Femur (tissue), 1 donor: Measurements from ENCODE around the gene DPP6.
A peak's percentile ranks its signal among the peaks of the same experiment; 100 is the strongest.

Source experiments
- DNase-seq: peaks from one replicate; pipeline ENCODE4 v3.0.0-alpha.2; 2017

Gene DPP6

DNA sequence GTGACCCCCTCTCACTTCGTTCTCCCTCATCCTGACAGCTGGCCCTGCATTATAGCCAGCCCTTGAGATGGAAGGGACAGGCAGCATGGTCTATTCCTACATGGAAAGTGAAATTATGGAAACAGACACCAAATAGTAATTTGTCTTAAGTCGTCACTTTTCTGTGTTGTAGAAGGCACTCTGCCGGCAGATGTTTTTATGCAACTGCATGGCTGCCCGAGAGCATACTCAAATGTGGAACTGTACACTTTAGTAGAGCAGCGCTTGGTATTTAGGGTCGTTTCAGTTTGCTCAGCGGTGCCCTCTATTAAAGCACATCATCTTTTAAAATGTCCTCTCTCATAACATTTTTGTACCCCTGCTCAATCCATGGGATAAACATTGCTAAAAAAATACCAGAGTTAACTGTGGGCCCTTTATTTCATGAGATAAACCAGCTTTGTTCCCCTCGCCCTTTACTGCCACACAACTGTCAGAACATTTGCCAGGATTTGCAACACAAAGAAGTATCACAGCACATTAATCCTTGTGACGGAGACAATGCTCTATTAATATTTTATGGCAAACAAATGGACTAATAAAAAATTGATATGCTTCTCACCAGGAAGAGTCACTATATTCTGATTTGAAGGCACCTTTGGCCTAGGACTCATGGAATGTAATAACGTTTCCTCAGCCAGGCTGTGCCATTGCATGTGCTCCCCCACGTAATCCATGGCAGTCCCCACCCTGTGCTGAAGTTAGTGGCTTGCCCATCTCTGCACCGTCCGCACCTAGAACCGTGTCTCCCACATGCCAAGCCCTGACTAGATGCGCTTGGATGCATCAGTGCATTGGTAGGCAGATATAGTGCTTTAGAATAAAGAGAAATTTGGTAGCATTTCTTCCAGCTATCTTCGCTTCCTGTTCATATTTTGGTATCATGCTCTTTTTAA lies 729.4 kb downstream of the DPP6 start:
- DNase-seq = no peak

DNA sequence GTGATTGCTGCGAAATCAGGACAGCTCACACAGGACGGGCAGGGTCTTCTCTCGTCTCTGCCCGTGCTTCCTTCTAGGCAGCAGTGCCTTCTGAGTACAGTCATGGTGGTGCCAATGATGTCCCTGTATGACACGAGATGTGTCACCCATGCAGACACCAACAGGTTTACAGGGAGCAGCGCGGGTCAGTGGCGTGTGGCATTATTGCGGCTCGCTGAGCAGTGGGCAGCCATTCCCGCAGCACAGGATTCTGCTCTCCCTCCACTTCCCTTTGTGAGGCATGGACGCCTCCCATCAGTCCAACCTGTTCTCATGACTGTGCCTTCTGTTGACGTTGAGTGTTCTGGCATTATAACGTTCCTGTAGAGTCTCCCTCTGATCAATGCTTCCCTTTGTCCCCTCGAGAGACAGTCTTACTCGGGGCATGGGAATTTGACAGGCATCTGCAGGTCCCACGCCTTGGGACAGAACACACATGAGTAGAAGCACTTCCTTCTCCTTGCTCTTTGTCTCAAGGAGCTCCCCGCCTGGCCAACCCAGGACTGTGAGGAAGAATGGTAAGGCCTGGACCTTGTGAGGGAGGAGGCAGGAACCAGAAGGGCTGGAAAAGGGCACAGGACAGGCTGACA lies 731.2 kb downstream of the DPP6 start:
- DNase-seq = no peak

DNA sequence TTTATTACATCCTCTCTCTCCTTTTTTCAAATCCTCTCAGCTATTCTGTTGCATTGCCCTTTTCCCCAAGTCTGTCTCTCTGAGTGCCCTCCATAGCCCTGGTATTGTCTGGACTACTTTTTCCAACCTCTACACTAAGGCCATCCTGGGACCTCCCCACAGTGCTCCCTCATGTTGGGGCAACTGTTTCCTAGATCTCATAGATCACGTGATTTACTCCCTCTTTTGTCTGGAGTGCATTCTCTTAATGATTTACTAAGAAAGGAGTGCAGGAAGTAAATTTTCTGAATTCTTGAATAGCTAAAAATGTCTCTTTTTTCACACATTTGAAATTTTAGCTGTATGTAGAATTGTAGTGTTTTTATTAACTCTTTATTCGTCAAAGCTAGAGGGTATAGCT lies 733.7 kb downstream of the DPP6 start:
- no peak for DNase-seq

DNA sequence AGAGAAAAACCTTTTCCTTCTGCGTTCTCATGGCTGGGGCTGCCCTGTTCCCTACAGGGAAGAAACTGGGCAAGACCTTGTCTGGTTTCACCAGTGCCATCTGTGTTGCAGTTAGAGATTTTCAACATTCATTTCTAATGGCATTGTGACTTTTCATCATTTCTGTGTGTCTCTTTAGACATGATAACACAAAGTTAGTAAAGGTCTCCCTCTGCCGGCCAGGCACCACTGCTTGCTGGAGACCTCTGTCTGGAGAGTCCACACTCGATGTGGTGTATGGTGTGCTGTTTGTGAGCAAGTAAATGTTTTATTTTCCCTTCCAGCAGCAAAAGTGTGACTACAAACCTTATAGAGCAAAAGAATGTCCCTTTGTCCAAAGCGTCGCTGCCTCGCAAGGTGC lies 737.2 kb downstream of the DPP6 start:
- DNase-seq = peak; percentile 30

DNA sequence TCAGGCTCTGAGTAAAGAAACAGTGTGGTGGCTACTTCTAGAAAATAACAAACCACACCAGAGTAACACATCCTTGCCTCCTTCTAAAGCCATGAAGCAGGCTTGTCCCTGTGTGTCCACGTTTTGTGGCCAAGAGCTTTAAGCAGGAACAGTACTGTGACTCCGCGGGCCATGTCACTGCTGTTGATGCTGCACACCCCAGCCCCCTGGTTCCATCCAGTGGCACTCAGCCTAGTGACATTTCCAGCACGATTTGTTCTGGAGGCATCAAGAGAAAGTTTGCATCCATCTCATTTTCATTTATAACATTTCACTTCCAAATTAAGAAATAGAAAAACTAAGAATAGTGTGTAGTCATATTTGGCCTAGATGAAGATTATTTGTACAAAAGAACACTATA lies 739.4 kb downstream of the DPP6 start:
- no peak for DNase-seq

DNA sequence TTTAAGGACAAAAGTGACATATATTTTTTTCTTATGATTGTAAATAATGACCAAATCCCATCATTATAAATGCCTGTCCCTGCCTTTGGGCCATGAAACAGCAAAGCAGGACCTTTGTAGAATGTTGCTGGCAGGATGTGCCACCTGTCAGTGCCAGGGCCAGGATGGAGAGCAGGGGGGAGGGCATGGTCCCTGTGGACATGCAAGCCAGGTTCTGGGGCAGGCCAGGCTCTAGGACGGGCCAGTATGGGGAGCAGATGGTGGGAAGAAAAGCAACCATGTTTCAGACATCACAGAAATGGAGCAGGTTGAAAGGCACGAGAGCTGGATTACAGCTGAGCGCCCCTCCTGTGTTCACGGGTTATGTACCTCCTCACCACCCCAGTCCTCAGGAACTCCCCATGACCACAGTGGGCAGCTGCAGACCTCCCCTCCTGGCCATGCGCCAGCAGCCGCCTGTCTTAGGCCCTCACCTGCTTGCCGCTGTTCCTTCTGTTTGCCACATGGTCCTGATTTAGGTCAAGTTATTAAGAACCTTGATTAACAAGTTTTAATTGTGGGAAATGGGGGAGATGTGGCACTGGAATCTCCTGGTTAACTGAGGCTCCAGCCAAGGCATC lies 740.3 kb downstream of the DPP6 start:
- DNase-seq = no peak

DNA sequence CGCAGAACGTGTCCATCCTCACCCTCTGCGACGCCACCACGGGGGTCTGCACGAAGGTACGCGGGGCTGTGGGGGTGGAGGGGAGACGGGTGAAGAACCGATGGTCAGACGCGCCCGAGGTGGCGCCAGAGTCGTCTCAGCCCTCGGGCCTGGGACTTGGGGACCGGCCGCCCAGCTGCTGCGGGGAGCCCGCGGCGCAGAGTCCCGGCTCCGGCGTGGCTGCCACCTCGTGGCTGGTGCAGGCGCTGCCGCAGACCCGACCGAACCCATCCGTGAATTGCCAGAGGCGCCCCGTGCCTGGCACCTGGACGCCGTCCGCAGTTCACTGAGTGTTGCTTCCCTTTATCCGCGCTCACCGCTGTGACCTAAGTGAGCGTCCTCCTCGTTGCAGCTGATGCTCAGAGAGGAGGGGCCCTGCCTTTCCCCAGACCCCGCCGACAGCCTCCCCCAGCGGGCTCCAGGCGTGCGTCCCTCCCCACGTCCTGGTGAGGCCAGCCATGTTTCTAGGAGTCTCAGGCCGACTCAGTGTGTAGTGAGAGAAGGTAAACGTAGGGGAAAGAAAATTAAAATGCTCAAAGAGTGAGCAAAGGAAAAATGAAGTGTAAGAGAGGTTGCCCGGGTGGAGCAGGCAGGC lies 742.1 kb downstream of the DPP6 start:
- DNase-seq = no peak

DNA sequence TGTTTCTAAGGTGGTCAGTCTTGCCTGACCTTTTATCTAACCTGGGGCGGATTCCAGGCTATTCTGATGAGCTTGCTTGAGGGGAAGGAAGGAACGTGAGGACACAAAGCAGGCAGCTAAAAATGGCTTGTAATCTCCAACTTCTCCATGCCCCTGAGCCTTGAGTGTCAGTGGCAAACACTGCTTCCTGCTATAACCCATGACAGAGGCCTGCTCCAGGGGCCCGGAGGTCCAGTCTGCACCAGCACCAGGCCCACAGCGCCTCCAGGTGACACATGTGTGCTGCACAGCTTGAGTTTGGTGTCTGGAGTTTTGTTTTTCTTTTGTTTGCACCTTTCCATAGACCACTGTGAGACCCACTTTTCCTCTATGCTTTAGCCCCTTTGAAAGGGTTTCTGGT lies 742.8 kb downstream of the DPP6 start:
- DNase-seq = no peak

DNA sequence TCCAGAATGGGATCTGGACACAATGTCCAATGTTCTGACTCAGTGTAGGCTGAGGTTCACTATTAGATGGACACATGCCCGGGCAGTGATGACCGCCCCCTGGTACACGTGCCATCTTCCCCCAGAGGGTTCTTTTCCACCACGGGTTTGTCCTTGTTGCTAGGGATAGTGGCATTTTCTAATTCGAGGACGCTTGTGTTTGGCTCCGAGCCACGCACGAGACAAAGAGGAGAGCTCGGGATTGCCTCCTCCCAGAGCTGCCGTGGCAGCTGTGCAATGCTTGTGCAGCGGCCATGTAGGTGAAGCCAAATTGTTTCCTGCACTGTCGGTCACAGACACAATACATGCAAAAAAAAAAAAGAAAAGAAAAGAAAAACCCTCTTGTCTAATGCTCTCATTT lies 743.2 kb downstream of the DPP6 start:
- DNase-seq = no peak

DNA sequence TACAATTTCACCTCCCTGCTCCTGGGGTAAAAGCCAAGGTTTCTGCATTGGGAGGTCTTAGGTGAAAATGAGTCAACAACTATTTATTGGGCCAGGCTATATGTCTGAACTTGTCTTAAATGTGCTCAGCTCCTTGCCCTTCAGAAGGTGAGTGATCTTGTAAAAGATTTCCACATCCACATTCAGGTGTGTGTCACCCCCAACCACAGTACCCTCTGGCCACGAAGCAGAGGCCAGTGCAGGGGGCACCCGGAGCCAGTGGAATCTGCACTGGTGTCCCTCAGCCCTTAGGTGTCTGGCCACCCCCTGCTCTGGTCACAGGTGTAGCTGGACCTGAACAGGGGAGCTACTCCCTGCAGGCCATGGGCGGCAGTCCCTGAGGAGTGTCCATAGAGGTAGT lies 752.3 kb downstream of the DPP6 start:
- DNase-seq = no peak

DNA sequence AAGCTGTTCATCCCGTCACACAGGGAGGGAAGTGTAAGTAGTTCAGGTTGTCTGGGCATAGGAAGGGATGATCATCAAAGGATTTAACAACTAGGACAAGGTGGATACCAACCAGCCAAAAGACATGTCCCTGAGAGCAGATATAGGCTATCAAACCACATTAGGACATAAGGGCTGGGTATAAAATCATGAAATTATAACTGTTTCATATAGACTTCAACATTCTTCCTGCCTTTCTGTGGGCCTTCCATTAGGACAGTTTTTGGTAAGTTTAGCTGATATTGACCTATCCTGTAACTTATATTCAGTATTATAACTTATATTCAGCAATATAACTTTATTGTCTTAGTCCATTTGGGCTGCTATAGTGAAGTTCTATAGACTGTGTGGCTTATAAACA lies 759.8 kb downstream of the DPP6 start:
- no peak for DNase-seq

DNA sequence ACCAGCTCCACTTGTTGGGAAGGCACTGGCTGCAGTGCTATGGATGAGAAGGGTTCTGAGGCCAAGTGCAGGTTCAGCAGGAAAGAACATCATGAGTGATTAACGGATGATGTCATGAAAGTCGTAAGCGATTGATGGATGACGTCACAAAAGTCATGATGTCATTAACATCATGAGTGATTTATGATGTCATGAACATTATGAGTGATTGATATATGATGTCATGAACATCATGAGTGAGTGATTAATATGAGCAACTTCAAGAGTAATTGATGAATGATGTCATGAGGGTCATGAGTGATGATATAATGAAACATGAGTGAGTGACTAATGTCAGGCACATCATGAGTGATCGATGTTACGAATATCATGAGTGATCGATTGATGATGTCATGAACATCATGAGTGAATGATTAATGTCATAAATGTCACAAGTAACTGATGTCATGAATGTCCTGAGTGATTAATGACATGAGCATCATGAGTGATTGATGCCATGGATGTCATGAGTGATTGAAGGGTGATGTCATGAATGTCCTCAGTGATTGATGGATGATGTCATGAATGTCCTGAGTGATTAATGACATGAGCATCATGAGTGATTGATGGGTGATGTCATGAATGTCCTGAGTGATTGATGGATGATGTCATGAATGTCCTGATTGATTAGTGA lies 765.2 kb downstream of the DPP6 start:
- no peak for DNase-seq

DNA sequence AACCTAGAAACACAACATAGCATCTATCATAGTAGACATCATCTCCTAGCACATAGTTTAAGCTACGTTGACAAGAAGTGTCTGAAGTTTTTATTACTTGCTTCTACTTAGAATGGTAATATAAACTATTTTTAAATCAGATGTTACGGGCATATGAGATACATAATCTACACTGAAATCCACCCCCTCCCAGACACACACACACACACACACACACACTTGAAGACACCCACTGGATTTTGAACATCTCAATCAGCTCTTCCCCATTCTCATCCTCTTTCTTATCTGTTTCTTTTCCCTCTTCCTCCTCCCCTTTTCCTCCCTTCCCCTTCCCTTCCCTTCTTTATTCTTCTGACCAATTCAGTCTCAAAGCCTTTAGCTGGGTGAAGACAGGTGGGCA lies 774.8 kb downstream of the DPP6 start:
- DNase-seq = no peak

DNA sequence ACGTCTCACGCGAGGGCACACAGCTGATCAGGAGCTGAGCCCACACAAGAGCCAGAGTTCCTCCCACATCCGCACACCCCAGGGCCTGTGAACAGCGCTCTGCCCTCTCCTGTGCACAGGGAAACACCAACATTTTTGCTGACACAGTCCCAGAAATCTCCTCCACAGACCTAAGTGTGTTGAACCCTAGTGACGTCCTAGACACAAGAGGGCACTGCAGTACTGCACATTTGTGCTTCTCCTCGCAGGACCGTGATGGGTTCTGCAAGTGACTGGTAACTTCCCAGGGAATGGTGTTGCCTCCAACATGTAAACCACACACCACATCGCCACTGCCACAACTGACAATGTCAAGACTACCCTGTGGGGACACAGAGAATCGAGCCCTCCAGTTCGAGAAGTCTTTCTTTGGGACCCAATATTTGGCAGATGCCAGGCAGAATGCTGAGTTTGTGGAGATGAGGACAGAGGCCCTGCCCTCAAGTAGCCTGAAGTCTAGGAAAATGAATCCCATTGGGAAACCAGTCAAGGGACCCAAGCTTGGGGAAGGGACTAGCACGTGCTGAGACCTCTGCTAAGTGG lies 780.5 kb downstream of the DPP6 start:
- DNase-seq = no peak

DNA sequence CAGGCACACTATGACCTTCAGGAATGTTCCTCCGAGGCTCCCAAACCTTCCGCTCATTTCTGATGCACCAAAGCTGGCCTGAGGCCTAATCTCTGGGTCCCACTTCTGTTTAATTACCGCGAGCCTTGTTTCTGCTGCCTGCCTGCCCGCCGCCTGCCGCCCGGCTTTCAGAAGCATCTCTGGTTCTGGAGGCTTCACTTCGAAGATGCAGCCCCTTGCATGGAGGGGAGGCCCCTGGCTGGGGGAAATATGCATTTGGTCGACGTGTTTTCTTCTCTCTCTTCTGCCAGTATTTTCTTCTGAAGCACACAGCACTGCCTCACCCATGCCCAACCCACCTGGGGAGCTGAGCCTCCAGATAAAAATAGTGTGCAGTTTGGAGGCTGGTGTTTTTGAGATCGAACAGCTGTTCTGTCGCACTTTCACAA lies 783.8 kb downstream of the DPP6 start:
- no peak for DNase-seq

DNA sequence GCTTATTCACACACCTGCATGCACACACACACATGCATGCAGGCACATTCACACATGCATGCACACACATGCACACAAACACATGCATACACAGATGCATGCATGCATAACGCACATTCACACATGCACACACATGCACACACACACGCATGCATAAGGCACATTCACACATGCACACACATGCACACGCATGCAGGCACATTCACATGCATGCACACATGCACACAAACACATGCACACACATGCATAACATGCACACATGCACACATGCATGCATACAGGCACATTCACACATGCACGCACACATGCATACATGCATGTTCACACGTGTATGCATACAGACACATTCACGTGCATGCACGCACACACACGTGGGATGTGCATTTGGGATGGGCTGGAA lies 784.9 kb downstream of the DPP6 start:
- no peak for DNase-seq

DNA sequence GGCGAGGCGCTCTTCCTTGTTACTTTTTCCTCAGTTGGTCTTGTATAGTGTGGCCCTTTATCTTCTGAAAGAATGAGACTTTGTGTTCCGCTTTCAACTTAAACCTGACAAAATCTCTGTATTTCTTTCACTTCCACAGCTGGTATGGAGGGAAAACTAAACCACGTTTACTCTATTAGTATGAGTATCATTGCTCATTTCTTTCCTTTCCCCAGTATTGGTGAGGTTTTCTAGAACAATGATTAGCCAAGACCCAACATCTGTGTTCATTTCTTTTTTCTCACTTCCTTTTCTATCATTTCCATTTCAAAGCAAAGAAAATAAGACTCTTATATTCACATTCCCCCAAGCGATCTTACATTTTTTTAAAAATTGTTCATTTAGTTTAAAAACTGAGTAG lies 785.4 kb downstream of the DPP6 start:
- no peak for DNase-seq

DNA sequence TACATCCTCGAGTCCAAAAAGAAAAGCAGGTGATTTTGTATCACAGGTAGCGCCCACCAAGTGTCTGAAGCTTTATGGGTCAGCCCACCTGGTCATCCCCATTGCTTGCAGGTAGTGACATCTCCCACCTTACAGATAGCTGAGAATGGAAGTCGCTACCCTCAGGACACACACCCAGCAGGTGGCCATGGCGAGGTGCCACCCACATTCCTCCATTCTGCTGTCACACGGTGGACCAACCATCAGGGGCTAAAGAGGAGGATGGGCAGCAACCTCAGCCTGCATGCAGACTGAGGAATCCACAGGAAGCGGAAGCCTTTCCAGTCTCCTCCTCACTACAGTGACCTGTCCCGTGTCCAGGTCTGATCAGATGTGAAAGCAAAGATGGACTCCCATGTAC lies 787.9 kb downstream of the DPP6 start:
- no peak for DNase-seq

DNA sequence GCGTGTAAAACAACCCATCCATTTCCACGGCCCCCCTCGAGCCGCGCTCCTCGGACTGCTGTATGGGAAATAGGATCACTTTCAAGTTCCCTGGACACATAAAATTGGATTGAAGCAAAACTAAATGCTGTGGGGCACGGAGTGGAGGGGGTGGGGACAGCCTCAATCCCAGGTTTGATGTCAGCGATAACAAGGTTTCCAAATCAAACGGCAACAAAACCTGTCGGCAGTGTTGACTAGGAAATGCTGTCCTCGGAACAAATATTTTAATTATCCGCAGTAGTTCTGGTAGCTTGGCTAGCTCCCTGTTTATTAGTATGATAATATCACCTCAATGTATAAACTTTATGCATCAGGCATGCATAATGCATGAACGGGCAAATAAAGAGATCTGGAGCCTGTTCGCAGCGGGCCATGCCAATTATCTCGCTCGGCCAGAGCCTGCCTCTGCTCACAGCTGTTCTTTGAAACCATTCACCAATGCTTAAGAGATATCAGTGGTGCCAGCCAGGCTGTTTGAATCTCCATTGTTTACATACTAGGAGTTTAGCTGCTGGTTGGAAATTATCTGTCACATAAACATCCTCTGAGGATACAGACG lies 789.6 kb downstream of the DPP6 start:
- no peak for DNase-seq

DNA sequence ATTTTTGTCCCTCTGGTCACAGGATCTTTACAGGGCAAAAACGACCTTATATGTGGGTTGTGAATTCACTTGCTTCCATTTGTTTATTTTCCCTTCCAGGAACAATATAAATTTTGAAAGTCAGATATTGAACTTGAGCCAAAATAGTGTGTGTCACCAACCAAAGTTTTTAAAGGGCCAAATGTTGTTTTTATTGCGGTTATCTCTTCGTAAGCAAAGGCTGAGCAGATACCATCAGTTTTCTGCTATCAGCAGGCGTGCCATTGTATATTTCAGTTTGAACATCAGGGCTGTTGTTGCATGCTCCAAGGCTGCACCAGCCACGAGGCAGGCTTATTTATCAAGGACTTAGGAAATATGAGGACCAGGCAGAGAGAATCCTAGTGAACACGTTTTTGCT lies 790.4 kb downstream of the DPP6 start:
- no peak for DNase-seq

DNA sequence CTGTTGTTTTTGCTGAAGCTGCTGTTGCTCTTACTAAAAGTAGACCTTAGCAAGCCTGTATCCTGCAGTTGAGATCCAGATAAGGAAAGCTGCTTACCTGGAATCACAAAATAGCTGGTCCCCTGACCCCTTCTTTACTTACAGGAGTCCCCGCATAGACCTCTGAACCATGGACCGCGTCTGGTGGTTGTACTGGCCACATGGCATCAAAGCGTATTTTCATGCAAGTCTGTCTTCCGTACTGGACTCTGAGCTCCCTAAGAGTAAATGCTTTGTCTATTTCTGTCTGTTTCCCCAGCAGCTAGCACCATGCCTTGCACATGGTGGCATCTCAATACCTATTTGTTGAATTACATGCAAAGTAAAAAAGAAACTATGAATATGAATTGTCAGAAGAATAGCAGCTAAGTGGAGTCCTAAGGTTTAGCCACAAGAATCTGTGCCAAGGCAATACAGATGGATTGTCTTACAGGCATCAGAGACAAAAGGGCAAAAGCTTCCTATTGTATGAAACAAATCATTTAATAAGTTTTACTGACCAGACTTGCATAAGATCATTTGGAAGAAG lies 791.6 kb downstream of the DPP6 start:
- no peak for DNase-seq

DNA sequence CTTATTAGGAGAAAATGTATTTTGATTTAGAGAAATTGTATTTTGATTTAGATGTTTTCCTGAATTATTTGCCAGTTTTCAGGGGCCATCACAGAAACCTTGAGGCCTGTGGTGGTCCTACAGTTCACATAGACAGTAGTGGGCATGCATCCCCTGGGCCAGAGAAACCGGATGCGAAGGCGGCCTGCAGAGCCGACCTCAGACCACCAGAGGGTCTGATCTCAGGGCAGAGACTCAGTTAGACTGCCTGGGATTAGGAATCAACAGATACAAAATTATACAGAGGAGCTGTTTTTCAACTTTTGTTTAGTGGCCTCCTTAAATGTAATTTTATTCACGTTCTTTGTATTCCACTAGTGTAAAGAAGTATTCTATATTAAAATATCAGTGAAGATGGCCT lies 792.3 kb downstream of the DPP6 start:
- DNase-seq = no peak
